HG02973 (cell line): ENCODE measurements around the gene PDXK.
"Not testable (repeated sequence)": the region's sequence is repeated elsewhere in the genome, so short reads cannot be mapped to it uniquely, and the experiment has no call there.

Source experiments
- ATAC-seq: cut with Tn5 transposase; IDR thresholded peaks from one replicate; pipeline ENCODE4 v1.9.1; 2021; ENCODE audit warnings: moderate library complexity; ENCODE audit not compliant: unreplicated experiment

PDXK gene

DNA sequence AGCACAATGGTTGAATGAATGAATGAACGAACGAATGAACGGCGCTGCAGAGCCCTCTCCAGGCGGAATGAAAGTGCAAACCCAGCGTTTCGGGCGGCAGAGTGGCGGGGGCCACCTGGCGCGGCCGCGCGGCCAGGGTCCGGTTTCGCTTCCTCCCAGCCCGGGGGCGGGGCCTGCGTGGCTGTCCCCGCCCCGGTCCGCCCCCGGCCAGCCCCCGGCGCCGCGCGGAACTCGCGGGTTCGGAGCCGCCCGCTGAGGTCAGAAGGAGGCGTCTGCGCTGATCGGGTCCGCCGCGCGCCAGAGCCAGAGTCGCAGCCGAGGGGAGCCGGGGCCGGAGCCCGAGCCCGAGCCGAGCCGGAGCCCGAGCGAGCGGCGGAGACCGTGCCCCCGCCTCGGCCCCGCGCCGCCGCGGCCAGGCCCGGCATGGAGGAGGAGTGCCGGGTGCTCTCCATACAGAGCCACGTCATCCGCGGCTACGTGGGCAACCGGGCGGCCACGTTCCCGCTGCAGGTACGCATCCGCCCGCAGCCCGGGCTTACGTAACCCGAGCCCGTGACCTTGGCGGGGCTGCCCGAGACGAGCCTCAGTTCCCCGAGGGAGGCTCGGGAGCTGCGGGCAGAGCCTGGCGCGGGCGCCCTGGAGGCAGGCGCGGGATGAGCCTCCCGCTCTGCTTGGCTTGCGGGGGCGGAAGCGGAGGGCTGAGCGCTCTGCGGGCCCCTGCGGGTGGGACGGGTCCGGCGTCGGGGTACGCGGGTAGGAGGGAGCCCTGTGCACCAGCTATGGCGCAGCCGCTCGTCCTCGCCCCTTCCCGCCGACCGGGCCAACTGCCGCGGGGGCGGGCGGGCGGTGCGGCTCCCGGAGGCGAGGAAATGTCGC is at the start of gene PDXK:
Gene PDXK (plus strand): TSS at position 258 of the 876 bp plus-strand sequence. CDS start 166 bp downstream, at position 424.
- peak; percentile 49 for ATAC-seq

DNA sequence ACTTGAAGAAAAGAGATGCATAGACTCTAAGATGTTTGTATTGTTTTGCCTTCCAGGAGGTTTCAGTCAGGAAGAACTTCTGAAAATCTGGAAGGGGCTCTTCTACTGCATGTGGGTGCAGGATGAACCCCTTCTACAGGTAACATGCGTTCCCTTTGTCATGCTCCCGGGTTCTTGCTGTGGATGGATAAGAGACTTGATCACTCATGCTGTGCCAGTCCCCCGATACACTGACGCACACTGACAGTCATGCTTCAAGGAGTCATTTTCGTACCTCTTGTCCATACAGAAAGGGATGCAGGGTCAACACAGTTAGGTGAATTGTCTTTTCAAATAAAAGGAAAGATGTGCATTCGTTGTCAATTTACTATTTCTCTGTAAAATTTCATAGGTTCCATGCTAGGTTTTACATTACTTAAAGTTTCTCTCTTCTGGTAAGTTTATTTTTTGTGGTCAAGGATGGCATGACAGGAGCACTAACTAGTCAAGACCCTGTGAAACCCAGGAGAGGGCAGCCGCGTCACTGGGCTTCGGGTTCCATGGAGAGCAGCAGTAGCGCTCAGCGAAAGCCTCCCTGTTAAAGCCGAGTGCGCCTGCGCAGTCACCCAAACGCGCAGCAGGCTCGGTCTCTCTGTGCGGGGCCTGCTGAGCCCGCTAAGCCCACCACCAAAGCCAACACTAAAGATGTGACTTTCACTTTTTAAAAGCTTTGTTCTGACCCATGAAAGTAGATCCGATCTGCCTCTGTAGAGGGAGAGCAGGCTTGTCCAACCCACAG is 48.9 kb upstream of the PDXK start:
- ATAC-seq: no peak

GRCh38 chr21:43675871-43676270 is 43.1 kb upstream of the PDXK start:
- no peak for ATAC-seq

DNA sequence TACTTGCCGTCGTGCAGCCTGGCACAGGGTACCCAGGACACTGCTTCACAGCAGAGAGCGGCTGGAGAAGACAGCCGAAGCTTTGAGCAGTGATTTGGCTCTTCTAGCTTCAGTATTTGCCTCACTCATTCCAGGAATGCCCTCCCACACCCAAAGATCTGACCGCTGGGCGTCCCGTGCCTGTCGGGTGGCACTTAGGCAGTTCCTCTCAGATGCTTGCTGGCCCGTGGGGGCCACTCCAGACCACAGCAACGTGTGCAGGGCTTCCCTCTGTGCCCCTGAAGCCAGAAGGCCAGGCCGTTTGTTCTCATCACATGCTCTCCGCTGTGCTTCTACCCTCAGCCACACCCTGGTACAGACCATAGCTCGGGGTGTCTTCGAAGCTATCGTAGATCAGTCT is 42.5 kb upstream of the PDXK start:
- no peak for ATAC-seq

- no peak for ATAC-seq
These were observed 39.0 kb upstream of the PDXK start for GRCh38 chr21:43679951-43680350.

- not testable (repeated sequence) for ATAC-seq
These were observed 38.5 kb upstream of the PDXK start for GRCh38 chr21:43680421-43680820.

- ATAC-seq: no peak
These were observed 37.3 kb upstream of the PDXK start for GRCh38 chr21:43681650-43682049.

- no peak for ATAC-seq
These were observed 34.5 kb upstream of the PDXK start for GRCh38 chr21:43684424-43684823.

GRCh38 chr21:43686811-43687565 is 31.9 kb upstream of the PDXK start:
- ATAC-seq: no peak

DNA sequence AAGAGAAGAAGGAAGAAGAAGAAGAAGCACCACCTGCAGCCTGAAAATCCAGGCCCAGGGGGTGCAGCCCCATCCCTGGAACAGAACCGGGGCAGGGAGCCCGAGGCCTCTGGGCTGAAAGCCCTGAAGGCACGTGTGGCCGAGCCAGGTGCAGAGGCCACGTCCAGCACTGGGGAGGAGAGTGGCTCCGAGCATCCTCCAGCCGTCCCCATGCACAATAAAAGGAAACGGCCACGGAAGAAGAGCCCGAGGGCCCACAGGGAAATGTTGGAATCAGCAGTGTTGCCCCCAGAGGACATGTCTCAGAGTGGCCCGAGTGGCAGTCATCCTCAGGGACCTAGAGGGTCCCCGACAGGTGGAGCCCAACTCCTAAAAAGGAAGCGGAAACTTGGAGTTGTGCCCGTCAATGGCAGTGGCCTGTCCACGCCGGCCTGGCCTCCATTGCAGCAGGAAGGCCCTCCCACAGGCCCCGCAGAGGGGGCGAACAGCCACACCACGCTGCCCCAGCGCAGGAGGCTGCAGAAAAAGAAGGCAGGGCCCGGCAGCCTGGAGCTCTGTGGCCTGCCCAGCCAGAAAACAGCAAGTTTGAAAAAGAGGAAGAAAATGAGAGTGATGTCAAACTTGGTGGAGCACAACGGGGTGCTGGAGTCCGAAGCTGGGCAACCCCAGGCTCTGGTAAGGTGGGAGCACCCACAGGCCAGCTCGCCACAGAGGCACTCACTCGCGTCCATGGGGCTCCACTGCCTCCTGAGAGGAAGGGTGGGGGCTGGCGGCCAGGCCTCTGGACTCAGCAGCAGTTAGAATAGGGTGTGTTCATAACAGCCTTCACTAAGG is 31.1 kb upstream of the PDXK start:
- ATAC-seq: no peak

DNA sequence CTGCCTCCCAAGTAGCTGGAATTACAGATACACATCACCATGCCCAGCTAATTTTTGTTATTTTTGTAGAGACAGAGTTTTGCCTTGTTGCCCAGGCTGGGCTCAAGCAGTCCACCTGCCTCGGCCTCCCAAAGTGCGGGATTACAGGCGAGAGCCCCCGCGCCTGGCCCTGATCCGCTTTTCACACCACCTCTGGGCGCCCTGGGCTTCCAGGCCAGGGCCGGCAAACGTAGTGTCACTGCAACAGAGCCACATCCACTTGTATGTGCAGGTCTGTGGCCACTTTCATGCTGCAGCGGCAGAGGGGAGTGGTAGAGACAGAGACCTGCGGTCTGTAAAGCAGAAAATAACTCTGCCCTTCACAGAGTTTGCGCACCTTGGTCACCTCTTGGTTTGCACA is 30.0 kb upstream of the PDXK start:
- no peak for ATAC-seq

- no peak for ATAC-seq
These were observed 29.2 kb upstream of the PDXK start for GRCh38 chr21:43689556-43690337.

DNA sequence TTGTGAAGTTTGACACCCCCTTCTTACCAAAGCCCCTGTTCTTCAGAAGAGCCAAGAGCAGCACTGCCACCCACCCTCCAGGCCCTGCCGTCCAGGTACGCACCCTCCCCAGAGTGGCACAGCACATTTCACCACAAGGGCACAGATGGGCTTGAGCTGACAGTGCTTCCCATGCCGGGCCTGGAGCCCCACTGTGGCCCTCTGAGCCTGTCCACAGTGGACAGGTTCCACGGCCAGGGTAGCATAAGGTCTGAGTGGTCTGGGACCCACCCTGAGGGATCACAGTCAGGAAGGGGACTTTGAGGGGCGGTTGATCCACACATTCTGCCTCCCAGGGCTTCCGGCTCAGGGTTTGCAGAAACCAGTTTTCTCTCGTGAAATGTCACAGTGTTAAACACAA is 28.6 kb upstream of the PDXK start:
- no peak for ATAC-seq

DNA sequence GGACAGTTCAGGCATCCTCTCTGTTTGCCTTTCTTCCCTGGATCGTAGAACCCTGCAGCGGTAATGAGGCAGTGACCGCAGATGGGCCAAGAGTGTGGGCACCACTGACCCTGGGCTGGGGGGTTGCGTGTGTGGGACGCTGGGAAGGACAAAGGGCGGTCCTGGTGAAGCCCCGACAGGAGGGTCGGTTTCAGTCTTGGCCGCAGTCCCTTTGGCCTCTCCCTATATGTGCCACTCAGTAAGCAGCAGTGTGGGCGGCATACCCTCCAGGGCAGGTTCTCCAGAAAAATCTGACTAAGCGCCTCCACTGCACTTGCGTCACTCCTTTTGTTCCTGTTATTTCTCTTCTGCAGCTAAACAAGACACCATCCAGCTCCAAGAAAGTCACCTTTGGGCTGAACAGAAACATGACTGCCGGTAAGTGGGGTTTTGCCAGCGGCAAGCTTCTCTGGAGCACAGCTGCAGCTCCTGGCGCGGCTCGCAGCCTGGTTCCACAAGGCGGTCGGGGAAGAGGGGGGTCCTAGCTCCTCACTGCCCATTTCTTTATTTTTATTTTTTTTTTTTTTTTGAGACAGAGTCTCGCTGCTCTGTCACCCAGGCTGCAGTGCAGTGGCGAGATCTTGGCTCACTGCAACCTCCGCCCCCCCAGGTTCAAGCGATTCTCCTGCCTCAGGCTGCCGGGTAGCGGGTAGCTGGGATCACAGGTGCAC is 27.7 kb upstream of the PDXK start:
- ATAC-seq: no peak

GRCh38 chr21:43691801-43692200 is 27.1 kb upstream of the PDXK start:
- no peak for ATAC-seq

DNA sequence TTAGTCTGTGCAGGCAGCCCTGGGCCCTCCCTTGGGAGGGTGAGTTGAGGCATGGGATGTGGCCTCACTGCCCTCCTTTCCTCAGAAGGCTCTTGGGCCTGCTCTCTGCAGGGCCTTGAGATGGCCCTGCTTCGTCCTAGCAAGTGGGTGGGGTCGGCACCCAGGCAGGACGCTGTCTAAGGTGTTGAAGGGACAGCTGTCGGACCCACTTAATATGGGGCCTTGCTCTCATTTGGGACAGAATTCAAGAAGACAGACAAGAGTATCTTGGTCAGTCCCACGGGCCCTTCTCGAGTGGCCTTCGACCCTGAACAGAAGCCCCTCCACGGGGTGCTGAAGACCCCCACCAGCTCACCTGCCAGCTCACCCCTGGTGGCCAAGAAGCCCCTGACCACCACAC is 26.0 kb upstream of the PDXK start:
- no peak for ATAC-seq

- ATAC-seq: no peak
These were observed 24.9 kb upstream of the PDXK start for GRCh38 chr21:43693981-43694380.

DNA sequence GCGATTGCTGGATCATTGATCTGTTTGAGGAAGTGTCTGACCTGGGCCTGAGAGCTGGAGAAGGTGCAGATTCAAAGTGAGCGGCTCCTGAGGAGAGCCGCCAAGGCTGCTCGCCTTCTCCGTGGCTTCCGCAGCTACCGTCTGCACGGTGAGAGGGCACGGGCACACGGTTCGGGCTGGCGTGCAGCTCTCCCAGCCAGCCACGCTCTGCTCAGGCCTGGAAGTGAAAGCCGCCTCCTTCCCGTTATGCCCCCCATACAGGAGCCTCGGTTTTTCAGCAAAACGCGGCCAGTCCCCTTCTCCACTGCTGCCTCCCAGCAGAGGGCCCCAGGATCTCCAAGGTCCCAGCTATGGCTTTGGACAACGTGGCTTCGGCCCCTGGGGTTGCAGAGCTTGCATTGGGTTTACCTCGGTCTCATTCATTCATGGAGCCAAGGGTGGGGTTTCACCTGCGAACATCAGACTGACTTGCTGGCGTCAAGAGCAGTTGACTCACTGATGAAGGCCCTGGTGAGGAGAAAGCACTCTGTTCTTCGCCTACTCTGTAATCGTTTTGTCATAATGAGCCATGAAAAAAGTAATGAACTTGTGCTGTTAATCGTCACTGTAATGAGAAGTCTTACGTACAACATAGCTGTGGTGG is 24.4 kb upstream of the PDXK start:
- ATAC-seq: no peak

- no peak for ATAC-seq
These were observed 22.7 kb upstream of the PDXK start for GRCh38 chr21:43696214-43696613.
